Left cardiac atrium (tissue), 4 donors: ENCODE results near the gene TMTC2. TPM values are rescaled to one million over a fixed set of nuclear protein-coding genes. Genes with fewer than 3 reads are reported as not detected.
"Not testable (repeated sequence)": the region's sequence is repeated elsewhere in the genome, so short reads cannot be mapped to it uniquely, and the experiment has no call there.

Experiments used
- ATAC-seq, 2 donors: fragments of 200-7000 bp; cut with Tn5 transposase; one replicate each; pipeline ENCODE4 v1.9.1; 2020; ENCODE audit warnings: mild to moderate bottlenecking in 2 of 2, moderate library complexity in 2 of 2
- DNase-seq: peaks from one replicate; pipeline ENCODE4 v3.0.0-alpha.2; 2020
- intact Hi-C, 2 donors: fragments of 100-400 bp; cut with DNase I; formaldehyde crosslinking; loops; one replicate each; pipeline versions ENCODE4 v1.14.1 to v1.15.1; 2022 to 2023
- total RNA-seq, 2 donors: library from RNA; stranded (reverse); fragmentation: NEBNext Ultra II Directional; extraction: Animal tissue kit (Norgen Biotek cat#: 25700); gene quantifications; one replicate each; pipeline ENCODE4 v1.2.1, GENCODE V29; 2021
- donor health status: DM: no; HTN: yes; CAD: no.
- donor health status: DM: no; HTN: yes; CAD: no; lungs with severe emphysema.
- donor health status: DM: yes; HTN: yes; CAD: no.
- donor health status: Dilated cardiomyopathy.

TMTC2 gene
- total RNA-seq, 2 donors from 2014 or later = 3.3 to 5.2 TPM

GRCh38 chr12:82765206-82765605 is 78.5 kb downstream of the TMTC2 start:
- ATAC-seq, intact Hi-C loops: not testable (repeated sequence)

GRCh38 chr12:82765971-82766705 is 79.4 kb downstream of the TMTC2 start:
- ATAC-seq = no peak
- DNase-seq = no peak
- intact Hi-C loops = no loop called here

More at GRCh38 chr12:82765206-82765605, 78.5 kb downstream of the TMTC2 start:
- DNase-seq = not testable (repeated sequence)

DNA sequence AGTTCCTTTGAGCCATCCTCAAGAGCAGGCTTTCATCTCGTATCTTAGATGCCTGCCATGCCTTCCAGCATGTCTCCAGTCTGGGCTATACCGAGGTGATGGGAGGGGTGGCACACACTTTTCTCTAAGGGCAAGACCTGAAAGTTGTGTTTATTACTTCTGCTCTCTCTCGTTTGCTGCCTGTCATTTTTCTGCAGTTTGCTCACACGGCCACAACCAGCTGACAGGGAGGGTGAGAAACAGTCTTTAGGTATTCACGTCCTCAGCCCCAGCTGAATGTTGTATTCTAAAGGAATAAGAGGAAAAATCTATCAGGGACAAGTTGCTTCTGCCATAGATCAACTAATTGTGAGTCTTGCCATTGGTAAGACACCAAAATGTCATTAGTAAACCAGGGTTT is 88.0 kb downstream of the TMTC2 start:
- ATAC-seq = no peak
- no peak for DNase-seq
- intact Hi-C loops = no loop called here

DNA sequence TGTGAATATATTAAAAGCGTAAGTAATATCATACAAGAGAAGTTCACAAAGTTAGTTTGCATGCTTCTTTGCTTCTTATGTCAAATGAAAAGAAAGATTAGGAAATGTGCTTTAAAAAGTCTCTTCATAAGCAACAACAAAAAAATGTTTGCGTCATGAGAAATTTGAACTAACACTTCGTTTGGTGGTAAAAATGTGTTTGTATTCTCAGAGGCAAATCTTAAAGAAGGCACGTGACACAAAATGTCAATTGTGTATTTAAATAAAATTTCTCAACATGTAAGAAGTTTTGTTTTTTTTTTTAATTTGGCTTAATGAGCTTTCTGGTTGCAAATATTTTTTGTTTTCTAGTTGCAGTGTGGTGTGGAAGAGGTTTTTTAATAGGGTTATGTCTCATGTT is 93.8 kb downstream of the TMTC2 start:
- intact Hi-C loops = no loop called here
- no peak for DNase-seq
- ATAC-seq = no peak

DNA sequence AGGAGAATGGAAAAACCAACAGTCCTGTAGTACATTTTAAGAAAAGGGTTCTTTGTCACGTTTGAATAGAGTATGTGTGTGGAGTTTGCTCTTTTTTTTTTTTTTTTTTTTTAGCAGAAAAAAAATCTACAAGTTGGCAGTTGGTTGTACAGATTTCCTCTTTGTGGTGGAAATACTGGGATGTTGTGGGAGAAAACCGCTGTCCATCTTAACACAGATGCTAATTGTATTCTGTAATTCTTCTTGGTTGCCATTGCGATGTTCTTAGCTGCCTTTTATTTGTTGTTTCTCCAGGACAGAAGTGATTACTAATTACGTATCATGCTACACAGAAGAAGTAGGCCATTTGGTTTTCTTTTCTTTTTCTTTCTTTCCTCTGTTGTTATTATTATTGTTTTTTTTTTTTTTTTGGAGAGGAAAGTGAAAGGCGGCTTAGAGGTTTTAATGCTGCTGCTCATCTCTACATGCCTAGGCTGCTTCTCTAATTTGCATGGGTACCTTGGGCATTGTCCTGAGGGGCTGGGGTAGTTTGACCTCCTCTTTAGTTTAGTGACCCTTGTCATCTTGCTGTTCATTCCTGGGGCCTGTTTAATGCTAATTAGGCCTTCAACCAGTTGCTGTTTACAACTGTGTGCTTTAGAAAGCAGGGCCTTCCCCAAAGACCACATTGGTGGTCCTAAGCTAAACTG is 94.7 kb downstream of the TMTC2 start:
- no peak for DNase-seq
- ATAC-seq = no peak
- intact Hi-C loops = no loop called here

DNA sequence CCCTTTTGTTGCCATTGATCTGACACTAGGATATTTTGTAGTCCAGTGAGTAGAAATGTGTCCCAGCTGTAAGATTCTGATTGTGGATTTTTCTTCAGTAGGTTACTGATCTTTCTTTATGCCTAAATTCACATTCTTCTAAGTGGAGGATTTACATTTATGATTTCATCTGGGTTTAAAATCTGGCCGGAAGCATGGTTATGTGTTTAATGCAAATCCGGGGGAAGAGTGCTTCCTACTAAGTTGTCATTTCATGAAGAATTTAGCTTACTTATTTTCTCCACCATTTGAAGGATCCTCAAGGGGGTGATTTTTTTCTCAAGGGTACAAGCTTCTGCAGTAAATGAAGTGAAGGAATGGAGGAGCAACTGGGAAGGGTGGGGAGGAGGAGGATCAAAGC is 96.7 kb downstream of the TMTC2 start:
- DNase-seq (no peak), ATAC-seq (no peak)
- intact Hi-C loops = no loop called here

DNA sequence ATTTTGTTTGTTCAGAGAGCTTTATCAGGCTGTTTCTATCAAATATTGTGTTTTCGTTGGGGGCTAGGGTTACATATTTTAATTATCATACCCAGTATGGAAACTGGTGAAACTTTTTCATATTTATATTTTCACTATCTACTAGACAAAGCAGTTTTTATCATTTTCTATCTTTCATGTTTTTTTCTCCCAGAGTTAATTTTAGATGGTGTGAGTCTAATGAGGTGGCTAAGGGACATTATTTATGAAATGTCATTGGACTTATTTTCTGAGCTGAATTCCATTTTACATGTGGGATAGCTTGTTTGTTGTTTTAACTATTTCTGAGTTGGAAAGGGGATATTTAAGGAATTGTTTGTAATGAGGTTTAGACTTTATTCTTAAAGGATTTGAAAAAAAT is 100.3 kb downstream of the TMTC2 start:
- ATAC-seq = no peak
- no peak for DNase-seq
- intact Hi-C loops = no loop called here

GRCh38 chr12:82788594-82788993 is 101.9 kb downstream of the TMTC2 start:
- ATAC-seq (no peak), DNase-seq (no peak)
- intact Hi-C loops = no loop called here

DNA sequence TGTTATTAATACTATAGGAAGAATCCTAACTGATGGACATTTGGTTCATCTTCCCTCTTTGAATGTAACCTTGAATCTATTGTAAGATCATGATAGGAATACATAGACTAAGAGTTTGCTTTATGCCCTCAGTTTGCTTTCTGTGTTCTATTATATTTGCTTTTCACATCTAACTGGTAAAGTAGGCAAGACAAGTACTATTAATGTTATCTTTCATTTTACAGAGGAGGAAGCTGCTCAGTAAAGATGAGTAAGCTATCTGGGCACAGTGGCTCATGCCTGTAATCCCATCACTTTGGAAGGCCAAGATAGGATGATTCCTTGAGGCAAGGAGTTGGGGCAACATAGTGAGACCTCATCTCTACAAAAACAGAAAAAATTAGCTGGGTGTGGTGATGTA is 103.0 kb downstream of the TMTC2 start:
- intact Hi-C loops = no loop called here

DNA sequence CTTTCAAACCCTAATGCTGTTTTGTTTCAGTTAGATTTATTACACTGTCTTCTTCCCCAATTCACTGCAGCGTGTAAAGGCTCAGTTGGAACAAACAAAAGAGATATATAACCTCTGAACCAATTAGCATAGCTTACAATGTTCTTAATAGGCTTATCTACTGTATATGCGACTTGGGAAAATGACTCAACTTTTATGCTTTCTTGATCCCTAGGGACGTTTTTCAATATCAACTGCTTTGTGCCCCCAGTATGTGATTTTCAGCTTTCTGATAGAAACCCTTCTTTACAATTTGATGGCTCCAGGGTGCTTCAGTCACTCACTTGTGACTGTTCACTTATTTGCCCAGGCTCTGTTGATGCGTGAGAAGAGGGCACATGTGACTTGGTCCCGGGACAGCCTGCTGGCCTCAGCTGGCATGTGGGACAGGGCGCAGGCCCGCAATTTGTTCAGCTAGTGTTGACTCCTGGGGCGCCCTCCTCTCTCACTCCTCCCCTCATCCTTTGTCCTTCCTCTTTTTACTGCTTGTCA is 107.1 kb downstream of the TMTC2 start:
- DNase-seq = no peak
- intact Hi-C loops = no loop called here
- ATAC-seq = no peak

More for the DNA sequence above, 103.0 kb downstream of the TMTC2 start:
- ATAC-seq (no peak), DNase-seq (no peak)

DNA sequence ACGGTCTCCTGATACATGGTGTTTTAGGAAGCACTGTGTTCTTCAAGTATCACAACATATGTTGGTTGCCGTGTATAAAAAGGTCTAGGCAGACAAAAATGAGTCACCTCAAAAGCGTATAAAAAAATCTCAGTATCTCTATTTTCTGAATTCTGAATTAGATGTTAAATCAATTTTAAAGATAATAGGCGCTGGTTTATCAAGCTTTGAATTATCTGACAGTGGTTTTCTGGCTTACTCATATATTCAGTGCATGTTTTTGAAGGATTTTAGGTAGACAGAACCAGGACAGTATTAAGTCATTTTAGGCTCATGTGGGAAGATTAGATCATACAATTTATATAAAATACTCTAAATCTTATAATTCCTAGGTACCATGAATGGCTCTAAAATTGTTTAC is 110.8 kb downstream of the TMTC2 start:
- ATAC-seq = no peak
- intact Hi-C loops = no loop called here
- DNase-seq = no peak

GRCh38 chr12:82800185-82800584 is 113.5 kb downstream of the TMTC2 start:
- intact Hi-C loops = no loop called here
- DNase-seq (no peak), ATAC-seq (no peak)

DNA sequence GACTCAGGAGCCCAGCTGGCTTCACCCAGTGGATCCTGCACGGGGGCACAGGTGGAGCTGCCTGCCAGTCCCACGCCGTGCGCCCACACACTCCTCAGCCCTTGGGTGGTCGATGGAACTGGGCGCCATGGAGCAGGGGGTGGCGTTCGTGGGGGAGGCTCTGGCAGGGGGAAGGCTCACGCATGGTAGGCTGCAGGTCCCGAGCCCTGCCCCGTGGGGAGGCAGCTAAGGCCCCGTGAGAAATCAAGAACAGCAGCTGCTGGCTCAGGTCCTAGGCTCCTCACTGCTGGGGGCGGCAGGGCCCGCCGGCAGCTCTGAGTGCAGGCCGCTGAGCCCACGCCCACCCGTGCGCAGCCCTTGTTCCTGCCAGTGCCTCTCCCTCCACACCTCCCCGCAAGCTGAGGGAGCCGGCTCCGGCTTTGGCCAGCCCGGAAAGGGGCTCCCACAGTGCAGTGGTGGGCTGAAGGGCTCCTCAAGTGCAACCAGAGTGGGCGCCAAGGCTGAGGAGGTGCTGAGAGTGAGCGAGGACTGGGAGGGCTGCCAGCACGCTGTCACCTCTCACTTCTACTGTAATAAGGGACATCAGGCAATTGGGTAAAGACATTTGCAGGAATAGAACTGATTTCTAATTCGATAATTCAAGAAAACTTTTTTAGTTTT is 115.4 kb downstream of the TMTC2 start:
- intact Hi-C loops = no loop called here
- no peak for ATAC-seq
- no peak for DNase-seq

GRCh38 chr12:82803201-82803600 is 116.5 kb downstream of the TMTC2 start:
- ATAC-seq = no peak
- intact Hi-C loops = no loop called here

DNA sequence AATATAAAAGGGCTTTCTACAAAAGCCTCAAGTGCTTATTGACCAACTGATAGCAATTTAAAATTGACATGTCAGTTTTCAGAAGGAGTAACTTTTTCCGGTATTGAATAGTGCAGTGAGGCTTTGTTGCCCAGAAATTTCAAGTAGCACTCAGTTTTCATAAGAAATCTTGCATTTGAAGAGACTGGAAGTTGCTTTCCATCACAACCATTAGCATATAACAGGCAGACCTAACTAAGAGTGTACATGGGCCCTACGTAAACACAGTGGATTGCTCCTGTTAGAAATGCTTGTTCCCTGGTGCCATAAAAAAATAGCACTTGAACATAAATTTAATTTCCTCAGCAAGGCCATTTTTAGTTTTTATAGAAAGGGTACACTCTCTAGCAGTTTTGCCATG is 117.9 kb downstream of the TMTC2 start:
- DNase-seq = no peak
- intact Hi-C loops = no loop called here

More at GRCh38 chr12:82803201-82803600, 116.5 kb downstream of the TMTC2 start:
- DNase-seq = no peak

DNA sequence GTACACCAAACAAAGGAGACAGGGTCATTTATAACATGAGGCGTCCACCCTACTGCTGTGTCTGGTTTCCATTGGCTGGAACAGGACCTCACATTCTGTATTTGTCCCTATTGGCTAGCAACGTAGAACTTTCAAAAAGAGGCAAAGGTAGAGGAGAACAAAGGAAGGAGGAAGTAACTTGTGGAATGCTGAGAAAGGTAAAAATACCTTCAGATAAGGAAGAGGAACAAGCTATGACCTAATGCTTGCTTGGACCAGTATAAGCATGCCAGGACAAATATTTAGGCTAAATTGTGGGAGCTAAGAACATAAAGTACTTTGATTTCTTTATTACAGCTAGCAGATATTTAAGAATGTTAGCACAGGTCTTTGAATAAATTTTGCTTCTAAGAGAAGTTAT is 118.3 kb downstream of the TMTC2 start:
- intact Hi-C loops, ATAC-seq, DNase-seq: not testable (repeated sequence)

More for the DNA sequence above, 117.9 kb downstream of the TMTC2 start:
- no peak for ATAC-seq

GRCh38 chr12:82805812-82806497 is 119.2 kb downstream of the TMTC2 start:
- intact Hi-C loops = no loop called here
- no peak for DNase-seq
- ATAC-seq = no peak

DNA sequence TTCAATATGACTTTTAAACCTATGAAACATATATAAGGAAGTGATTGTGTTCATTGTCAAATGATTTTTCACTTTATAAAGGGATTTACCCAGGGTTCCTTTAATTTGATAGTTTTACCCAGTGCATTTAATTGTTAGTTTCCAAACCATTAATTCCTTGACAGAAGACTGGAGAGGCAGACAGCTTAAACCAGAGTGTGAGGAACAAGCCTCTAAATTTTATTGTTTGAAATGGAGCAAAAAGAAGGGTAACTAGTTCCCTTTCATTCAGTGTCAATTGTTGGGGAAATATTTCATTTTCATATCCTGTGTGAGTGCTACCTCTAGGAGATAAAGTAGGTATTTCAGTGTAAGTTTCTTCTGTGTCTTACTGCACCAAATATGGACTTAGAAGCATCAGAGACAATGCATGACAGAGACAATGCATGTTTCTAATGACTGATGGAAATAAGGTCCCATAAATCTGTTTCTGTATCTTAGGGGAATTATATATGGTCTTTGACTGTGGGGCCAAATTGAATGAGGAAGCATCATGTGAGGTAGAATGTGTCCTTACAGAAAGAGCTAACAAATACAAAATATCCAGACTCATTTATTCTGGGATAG is 120.5 kb downstream of the TMTC2 start:
- no peak for ATAC-seq
- no peak for DNase-seq
- intact Hi-C loops = no loop called here

DNA sequence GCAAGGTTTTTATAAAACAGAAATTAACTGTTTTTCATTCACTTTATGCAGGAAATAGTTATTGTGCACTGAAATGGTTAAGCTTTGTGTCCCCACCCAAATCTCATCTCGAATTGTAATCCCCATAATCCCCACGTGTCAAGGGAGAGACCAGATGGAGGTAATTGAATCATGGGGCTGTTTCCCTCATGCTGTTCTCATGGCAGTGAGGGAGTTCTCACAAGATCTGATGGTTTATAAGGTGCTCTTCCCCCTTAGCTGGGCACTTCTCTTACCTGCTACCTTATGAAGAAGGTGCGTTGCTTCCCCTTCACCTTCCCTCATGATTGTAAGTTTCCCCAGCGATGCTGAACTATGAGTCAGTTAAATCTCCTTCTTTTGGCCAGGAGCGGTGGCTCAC is 123.9 kb downstream of the TMTC2 start:
- DNase-seq (no peak), ATAC-seq (no peak)
- intact Hi-C loops = no loop called here
